Ectodermal cell (in vitro differentiated cells): ENCODE measurements around the gene OSGIN1.

ENCODE experiments used
- H3K27ac ChIP-seq: 2 replicates; pipeline ENCODE4 v1.7.0; 2013; ENCODE audit warnings: mild to moderate bottlenecking, low read depth, low read length; ENCODE audit not compliant: insufficient read depth, poor library complexity, severe bottlenecking
- H3K27me3 ChIP-seq: 2 replicates; pipeline ENCODE4 v1.7.0; 2013; ENCODE audit warnings: mild to moderate bottlenecking, low read length; ENCODE audit not compliant: insufficient read depth, control insufficient read depth, poor library complexity, severe bottlenecking
- H3K36me3 ChIP-seq: one replicate; pipeline ENCODE4 v1.7.0; 2013; ENCODE audit warnings: low read length; ENCODE audit not compliant: control insufficient read depth, insufficient read depth
- H3K4me1 ChIP-seq: one replicate; pipeline ENCODE4 v1.7.0; 2013; ENCODE audit warnings: low read length; ENCODE audit not compliant: control insufficient read depth, insufficient read depth
- H3K4me3 ChIP-seq: 2 replicates; pipeline ENCODE4 v1.7.0; 2013; ENCODE audit warnings: low read depth, low read length, control low read depth; ENCODE audit not compliant: insufficient read depth
- H3K9me3 ChIP-seq: 2 replicates; pipeline ENCODE4 v1.7.0; 2013; ENCODE audit warnings: mild to moderate bottlenecking, low read length, moderate library complexity; ENCODE audit not compliant: control insufficient read depth
- WGBS, 2 experiments: methylation state at CpG; one replicate each; pipeline ENCODE4 v1.1.7; 2013; ENCODE audit warnings: missing lambda C conversion rate in 2 of 2; 5-methylcytosine and 5-hydroxymethylcytosine counted together

The OSGIN1 gene

GRCh38 chr16:83990492-83990891, 37.5 kb downstream of the OSGIN1 start:
- WGBS, 2 experiments = 94 to 96% methylated on average over 11 of the region's 11 CpGs
- H3K4me1 ChIP-seq = peaks cover 37% of the 10 kb centered on the region
- no peak overlapping the region for H3K4me3 ChIP-seq

DNA sequence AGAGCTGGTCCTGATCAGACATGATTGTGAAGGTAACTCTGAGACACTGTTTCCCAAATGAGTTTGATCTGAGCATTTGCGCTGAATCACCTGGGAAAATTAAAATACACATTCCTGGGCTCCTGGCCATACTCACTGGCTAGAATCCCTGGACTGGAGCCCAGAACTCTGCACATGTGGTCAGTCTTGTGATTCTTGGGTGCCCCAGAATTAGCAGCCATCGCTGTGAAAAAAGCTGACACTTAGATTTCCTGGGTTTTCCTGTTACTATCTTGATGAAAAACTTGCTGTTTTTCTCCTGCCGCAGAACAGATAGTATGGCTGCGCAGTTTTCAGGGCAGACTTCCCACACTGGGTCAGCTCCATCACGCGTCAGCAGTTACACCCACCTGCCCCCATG, 39.6 kb downstream of the OSGIN1 start:
- no peak overlapping the region for H3K4me3 ChIP-seq
- H3K27ac ChIP-seq = no peak overlapping the region
- no peaks in the 10 kb centered on the region for H3K27me3 ChIP-seq
- 85 to 89% methylated on average over 6 of the region's 6 CpGs for WGBS, 2 experiments
- peaks cover 3% of the 10 kb centered on the region for H3K36me3 ChIP-seq
- H3K9me3 ChIP-seq = no peaks in the 10 kb centered on the region
- H3K4me1 ChIP-seq = peaks cover 45% of the 10 kb centered on the region

More at GRCh38 chr16:83990492-83990891, 37.5 kb downstream of the OSGIN1 start:
- H3K9me3 ChIP-seq = no peaks in the 10 kb centered on the region
- no peaks in the 10 kb centered on the region for H3K27me3 ChIP-seq
- peaks cover 3% of the 10 kb centered on the region for H3K36me3 ChIP-seq
- H3K27ac ChIP-seq = no peak overlapping the region

DNA sequence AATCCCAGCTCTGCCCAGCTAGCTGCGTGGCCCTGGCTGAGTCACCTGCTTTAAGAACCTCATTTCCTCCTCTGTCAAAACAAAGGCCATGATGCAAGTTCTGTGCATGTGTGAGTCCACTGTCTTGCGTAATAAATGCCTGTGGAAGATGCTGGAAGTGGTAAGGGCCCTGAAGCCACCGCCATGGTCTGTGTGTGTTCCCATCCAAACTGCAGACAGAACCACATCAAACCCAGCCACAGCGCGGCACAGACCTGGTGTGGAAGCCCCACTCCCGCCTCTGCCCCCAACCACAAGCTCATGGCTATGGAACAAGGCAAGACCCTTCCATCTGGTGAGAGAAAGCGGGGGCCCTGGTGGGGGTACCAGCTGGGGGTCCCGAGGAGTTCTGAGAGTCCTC, 41.0 kb downstream of the OSGIN1 start:
- H3K36me3 ChIP-seq = peaks cover 3% of the 10 kb centered on the region
- no peak overlapping the region for H3K27ac ChIP-seq
- H3K27me3 ChIP-seq = no peaks in the 10 kb centered on the region
- H3K4me1 ChIP-seq = peaks cover 41% of the 10 kb centered on the region
- no peak overlapping the region for H3K4me3 ChIP-seq
- no peaks in the 10 kb centered on the region for H3K9me3 ChIP-seq
- 96 to 98% methylated on average over 8 of the region's 8 CpGs for WGBS, 2 experiments

- H3K36me3 ChIP-seq = peaks cover 3% of the 10 kb centered on the region
- WGBS, 2 experiments = 84 to 85% methylated on average over 13 of the region's 13 CpGs
- no peaks in the 10 kb centered on the region for H3K27me3 ChIP-seq
- H3K27ac ChIP-seq = no peak overlapping the region
- H3K9me3 ChIP-seq = no peaks in the 10 kb centered on the region
- peaks cover 34% of the 10 kb centered on the region for H3K4me1 ChIP-seq
- no peak overlapping the region for H3K4me3 ChIP-seq
Measured at GRCh38 chr16:83994703-83995102, 41.7 kb downstream of the OSGIN1 start.

DNA sequence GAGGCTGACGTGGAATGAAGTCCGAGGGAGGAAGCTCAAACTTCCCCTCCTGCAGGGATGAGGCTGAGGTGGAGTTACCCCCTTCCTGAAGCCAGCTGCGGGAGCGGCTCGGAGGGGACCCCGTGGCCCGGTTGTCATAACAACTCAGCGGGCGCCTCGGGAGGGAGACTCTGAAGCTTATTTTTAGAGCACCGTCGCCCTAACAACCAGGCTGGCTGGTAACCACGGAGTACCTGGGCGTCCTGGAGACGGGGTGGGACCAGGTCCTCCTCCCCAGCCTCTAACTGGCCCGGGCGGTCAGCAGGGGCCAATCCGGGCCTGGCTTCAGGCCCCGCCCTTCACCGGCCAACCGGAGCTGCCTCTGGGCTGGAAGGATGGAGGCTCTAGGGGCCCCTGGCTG, 42.7 kb downstream of the OSGIN1 start:
- Histone ChIP-seq H3K4me3 (no peak overlapping the region), H3K4me1 (peaks cover 25% of the 10 kb centered on the region), H3K27me3 (no peaks in the 10 kb centered on the region), H3K27ac (no peak overlapping the region), H3K36me3 (peaks cover under 1% of the 10 kb centered on the region), H3K9me3 (no peaks in the 10 kb centered on the region)
- WGBS, 2 experiments = 47 to 51% methylated on average over 21 of the region's 21 CpGs

DNA sequence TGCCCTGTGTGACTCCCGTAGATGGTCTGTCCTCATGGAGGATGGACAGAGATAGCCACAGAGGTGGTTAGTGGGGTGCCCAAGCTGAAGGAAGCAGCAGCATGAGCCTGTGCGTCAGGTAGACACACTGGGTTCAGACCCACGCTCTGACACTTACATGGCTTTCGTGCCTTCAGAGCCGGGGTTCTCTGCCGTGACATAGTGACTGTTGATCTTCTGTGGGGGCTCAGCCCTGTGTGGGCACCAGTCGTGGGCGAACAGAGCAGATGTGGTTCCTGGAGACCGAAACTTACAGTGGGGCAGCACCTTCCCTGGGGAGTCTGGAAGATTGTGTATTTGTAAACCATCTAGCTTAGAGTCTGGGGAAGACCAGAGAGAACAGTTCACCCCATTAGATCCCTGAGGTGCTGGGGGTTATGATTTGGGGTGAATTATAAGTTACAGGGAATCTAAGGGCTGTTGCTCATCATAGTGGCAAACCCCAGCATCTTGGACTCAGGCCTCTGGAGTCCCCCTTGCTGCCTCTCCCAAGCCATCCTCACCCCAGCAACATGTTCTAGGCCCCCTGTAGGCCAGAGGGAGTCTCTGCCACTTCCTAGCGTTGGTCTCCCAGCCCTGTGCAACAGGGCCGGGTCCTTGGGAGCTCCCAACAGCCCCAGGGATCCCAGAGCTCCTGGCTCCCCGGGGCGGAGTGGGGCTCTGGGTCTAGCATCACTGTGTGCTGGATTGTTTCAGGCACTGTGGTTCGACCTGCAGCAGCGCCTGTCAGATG, 43.6 kb downstream of the OSGIN1 start:
- Histone ChIP-seq H3K27me3 (no peaks in the 10 kb centered on the region), H3K4me3 (no peak overlapping the region), H3K9me3 (no peaks in the 10 kb centered on the region), H3K4me1 (peaks cover 25% of the 10 kb centered on the region), H3K36me3 (no peaks in the 10 kb centered on the region), H3K27ac (no peak overlapping the region)
- 89 to 90% methylated on average over 15 of the region's 15 CpGs for WGBS, 2 experiments

- H3K4me1 ChIP-seq = peaks cover 25% of the 10 kb centered on the region
- WGBS, 2 experiments = 86 to 88% methylated on average over 13 of the region's 13 CpGs
- no peaks in the 10 kb centered on the region for H3K27me3 ChIP-seq
- H3K4me3 ChIP-seq = no peak overlapping the region
- H3K27ac ChIP-seq = no peak overlapping the region
- no peaks in the 10 kb centered on the region for H3K36me3 ChIP-seq
- H3K9me3 ChIP-seq = no peaks in the 10 kb centered on the region
Measured at GRCh38 chr16:83998091-83998490, 45.1 kb downstream of the OSGIN1 start.

GRCh38 chr16:84000989-84001642, 48.1 kb downstream of the OSGIN1 start:
- Histone ChIP-seq H3K27me3 (no peaks in the 10 kb centered on the region), H3K36me3 (no peaks in the 10 kb centered on the region), H3K4me3 (no peak overlapping the region), H3K4me1 (peaks cover 4% of the 10 kb centered on the region), H3K27ac (no peak overlapping the region), H3K9me3 (no peaks in the 10 kb centered on the region)
- 65 to 66% methylated on average over 13 of the region's 13 CpGs for WGBS, 2 experiments

GRCh38 chr16:84001726-84002125, 48.7 kb downstream of the OSGIN1 start:
- H3K27me3 ChIP-seq = no peaks in the 10 kb centered on the region
- no peaks in the 10 kb centered on the region for H3K36me3 ChIP-seq
- H3K9me3 ChIP-seq = no peaks in the 10 kb centered on the region
- H3K4me3 ChIP-seq = no peak overlapping the region
- H3K4me1 ChIP-seq = no peaks in the 10 kb centered on the region
- H3K27ac ChIP-seq = no peak overlapping the region
- 93 to 95% methylated on average over 7 of the region's 7 CpGs for WGBS, 2 experiments

GRCh38 chr16:84003038-84003437, 50.0 kb downstream of the OSGIN1 start:
- Histone ChIP-seq H3K4me3 (no peak overlapping the region), H3K27me3 (no peaks in the 10 kb centered on the region), H3K36me3 (no peaks in the 10 kb centered on the region), H3K4me1 (no peaks in the 10 kb centered on the region), H3K27ac (no peak overlapping the region), H3K9me3 (no peaks in the 10 kb centered on the region)
- 90 to 91% methylated on average over 12 of the region's 12 CpGs for WGBS, 2 experiments
